HG03196 (cell line): ENCODE measurements around the gene LALBA.
A peak's percentile ranks its signal among the peaks of the same experiment; 100 is the strongest.
"Not testable (repeated sequence)": the region's sequence is repeated elsewhere in the genome, so short reads cannot be mapped to it uniquely, and the experiment has no call there.

Experiments used
- ATAC-seq: cut with Tn5 transposase; IDR thresholded peaks from one replicate; pipeline ENCODE4 v1.9.1; 2021; ENCODE audit not compliant: unreplicated experiment

Gene LALBA

GRCh38 chr12:48569946-48570345 lies at the start of gene LALBA:
LALBA (minus strand) TSS chr12:48570046; CDS start chr12:48570020, 26 bp downstream.
- no peak for ATAC-seq

- ATAC-seq, result no peak
Measured at GRCh38 chr12:48618541-48618940, 48.7 kb upstream of the LALBA start.

- no peak for ATAC-seq
Measured at GRCh38 chr12:48615681-48616080, 45.8 kb upstream of the LALBA start.

GRCh38 chr12:48613321-48613720 lies 43.5 kb upstream of the LALBA start:
- ATAC-seq, result no peak

- no peak for ATAC-seq
Measured at GRCh38 chr12:48602192-48602989, 32.5 kb upstream of the LALBA start.

- ATAC-seq, result peak; percentile 84
Measured at GRCh38 chr12:48601013-48601756, 31.3 kb upstream of the LALBA start.

- ATAC-seq, result no peak
Measured at GRCh38 chr12:48600552-48600951, 30.7 kb upstream of the LALBA start.

- ATAC-seq, result no peak
Measured at GRCh38 chr12:48592591-48593086, 22.8 kb upstream of the LALBA start.

- ATAC-seq, result no peak
Measured at GRCh38 chr12:48586361-48586760, 16.5 kb upstream of the LALBA start.

GRCh38 chr12:48583728-48584127 lies 13.9 kb upstream of the LALBA start:
- no peak for ATAC-seq

GRCh38 chr12:48580831-48581230 lies 11.0 kb upstream of the LALBA start:
- ATAC-seq, result no peak

GRCh38 chr12:48572326-48572725 lies 2.5 kb upstream of the LALBA start:
- ATAC-seq, result no peak

- ATAC-seq, result no peak
Measured at GRCh38 chr12:48567731-48568130, 2.1 kb downstream of the LALBA start.

GRCh38 chr12:48557919-48558318 lies 11.9 kb downstream of the LALBA start:
- ATAC-seq, result no peak

GRCh38 chr12:48556631-48557030 lies 13.2 kb downstream of the LALBA start:
- no peak for ATAC-seq

GRCh38 chr12:48553666-48554343 lies 16.0 kb downstream of the LALBA start:
- not testable (repeated sequence) for ATAC-seq

- not testable (repeated sequence) for ATAC-seq
Measured at GRCh38 chr12:48551636-48552035, 18.2 kb downstream of the LALBA start.

- ATAC-seq, result not testable (repeated sequence)
Measured at GRCh38 chr12:48547012-48547411, 22.8 kb downstream of the LALBA start.

GRCh38 chr12:48545833-48546469 lies 23.9 kb downstream of the LALBA start:
- ATAC-seq, result no peak

GRCh38 chr12:48542300-48542928 lies 27.4 kb downstream of the LALBA start:
- peak; percentile 56 for ATAC-seq
